HG02970 (cell line): Measurements from ENCODE around the gene DDX49.
A peak's percentile ranks its signal among the peaks of the same experiment; 100 is the strongest.
"Not testable (repeated sequence)": the region's sequence is repeated elsewhere in the genome, so short reads cannot be mapped to it uniquely, and the experiment has no call there.

Experiments
- ATAC-seq: cut with Tn5 transposase; IDR thresholded peaks from one replicate; pipeline ENCODE4 v1.9.1; 2021; ENCODE audit warnings: mild to moderate bottlenecking, moderate library complexity, moderate number of reproducible peaks; ENCODE audit not compliant: unreplicated experiment, low FRiP score

The DDX49 gene

DNA sequence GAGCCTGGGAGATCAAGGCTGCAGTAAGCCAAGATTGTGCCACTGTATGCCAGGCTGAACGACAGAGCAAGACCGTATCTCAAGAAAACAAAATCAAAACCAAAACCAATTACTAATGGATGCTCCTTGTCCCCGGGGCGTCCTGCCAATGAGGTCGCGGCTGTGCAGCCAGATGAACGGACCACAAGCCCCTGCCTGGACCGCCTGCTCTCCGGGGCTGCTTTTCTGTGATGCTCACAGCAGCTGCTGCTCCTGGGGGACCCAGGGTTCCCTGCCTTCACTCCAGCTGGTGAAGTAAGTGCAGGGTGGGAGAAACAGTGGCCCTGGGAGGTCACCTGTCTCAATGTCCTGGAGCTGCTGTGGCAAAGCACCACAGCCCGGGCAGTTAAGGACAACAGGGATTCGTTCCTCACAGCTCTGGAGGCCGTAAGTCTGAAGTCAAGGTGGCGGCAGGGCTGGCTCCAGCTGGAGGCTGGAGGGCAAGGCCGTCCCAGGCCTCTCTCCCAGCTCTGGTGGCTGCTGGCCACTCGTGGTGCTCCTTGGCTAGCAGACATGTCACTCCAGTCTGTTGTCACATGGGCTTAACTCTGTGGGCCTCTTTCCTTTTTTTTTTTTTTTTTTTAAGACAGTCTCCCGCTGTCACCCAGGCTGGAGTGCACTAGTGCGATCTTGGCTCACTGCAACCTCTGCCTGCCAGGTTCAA lies 10.4 kb upstream of the DDX49 start:
- ATAC-seq, result no peak

DNA sequence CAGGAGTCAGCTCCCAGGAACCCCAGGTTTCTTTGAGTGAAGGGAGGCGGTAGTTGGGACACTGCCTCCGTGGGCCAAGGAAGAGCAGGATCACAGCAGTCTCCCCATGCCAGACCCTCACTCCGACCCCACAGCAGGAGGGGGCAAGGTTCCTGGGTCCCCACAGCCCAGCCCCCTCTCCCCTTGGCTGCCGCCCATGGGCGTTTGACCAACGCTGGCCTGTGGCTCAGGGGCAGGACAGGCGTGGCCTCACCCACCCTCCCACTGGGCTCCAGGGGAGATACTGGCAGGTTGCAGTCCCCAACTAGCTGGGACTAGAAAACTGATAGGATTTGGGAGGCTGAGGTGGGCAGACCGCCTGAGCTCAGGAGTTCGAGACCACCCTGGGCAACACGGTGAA lies 9.5 kb upstream of the DDX49 start:
- no peak for ATAC-seq

DNA sequence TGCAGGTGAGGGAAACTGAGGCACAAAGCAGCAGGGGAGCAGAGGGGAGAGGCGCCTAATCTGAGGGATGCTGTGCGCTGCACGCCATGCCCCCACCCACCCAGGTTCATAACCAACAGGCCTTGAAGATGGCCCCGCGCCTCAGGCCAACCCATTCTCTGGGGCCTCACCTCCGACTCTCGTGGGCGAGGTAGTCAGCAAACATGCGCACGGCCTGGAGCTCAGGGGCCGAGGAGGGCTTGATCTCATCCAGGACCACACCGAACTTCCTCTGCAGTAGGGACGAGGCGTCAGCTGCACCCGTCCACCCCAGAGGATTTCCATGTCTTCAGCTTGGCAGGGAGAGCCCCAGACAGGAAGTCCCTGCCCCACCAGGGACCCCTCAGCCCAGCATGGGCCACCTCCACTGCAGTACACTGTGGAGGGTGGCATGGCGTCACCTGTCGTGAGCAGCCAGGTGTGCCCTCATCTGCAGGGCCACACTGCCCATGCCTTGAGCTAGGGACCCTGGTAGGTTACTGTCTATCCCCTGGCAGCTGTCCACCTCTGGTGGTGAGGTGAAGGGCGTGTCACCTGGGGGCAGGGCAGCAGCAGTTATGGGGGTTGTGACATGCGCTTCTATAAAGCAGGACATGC lies 8.6 kb upstream of the DDX49 start:
- no peak for ATAC-seq

DNA sequence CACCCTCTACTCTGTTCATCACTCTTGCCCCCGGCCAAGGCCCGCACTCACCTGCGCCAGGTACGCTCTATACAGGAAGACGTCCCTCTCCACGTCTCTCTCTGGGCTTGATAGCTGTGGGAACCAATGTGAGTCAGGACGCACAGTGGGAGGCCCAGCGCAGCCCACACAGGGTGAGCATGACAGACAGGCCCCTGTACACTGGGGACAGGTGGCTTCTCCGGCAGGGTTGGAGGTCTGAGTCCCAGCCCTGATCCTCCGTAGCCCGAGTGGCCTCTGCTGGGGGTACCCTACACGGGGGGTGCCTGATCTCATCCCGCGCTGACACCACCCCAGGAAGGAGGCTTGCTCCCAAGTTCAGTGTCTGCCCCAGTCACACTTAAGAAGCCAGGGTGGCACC lies 6.6 kb upstream of the DDX49 start:
- no peak for ATAC-seq

DNA sequence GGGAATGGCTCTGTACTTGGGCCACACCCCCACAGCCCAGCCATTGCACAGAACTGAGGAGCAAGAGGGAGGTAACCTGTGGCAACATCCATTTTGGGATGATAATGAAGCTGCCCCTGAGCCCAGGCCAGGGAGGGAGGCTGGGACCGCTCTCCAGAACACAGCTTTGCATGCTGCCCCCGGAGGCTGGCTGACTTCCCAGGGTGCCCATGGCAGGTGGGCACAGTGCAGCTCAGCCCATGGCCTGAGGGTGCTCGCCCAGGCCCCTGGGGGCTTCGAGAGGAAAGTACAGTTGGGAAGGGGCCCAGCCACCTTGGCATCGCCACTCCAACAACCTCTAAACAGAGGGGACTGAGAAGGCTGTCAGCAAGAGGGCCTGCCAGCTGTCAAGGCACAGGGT lies 6.0 kb upstream of the DDX49 start:
- ATAC-seq, result no peak

DNA sequence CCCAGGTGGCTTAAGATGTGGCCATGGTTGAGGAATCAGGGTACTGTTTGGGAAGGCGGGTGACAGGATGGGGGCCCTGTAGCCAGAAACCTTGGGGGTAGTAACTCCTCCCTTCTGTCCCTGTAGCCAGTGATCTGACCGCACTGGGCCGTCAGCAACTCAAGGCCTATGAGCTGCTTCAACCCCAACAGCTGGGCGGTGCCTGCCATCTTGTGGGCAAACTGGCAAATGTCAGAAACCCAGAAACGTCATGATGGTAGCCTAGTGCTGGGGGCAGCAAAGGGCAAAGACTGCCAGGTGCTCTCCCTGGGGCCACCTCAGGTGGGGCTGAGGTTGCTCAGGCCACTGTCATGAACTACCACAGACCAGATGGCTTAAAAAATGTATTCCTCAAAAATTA lies 3.9 kb upstream of the DDX49 start:
- ATAC-seq, result no peak

DNA sequence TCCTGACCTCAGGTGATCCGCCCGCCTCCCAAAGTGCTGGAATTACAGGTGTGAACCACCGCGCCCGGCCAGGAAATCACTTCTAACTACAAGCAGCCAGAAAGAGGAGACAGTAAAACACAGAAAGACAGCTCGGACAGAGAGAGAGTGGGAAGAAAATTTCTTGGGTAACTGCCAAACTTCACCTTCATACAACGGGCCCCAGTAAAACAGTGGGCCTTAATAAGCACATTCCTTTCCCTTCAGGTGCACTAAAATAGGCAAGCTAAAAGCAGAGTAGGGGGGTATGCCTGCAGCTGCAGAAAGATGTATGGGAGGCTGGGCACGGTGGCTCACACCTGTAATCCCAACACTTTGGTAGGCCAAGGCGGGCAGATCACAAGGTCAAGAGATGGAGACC lies 1.9 kb upstream of the DDX49 start:
- not testable (repeated sequence) for ATAC-seq

DNA sequence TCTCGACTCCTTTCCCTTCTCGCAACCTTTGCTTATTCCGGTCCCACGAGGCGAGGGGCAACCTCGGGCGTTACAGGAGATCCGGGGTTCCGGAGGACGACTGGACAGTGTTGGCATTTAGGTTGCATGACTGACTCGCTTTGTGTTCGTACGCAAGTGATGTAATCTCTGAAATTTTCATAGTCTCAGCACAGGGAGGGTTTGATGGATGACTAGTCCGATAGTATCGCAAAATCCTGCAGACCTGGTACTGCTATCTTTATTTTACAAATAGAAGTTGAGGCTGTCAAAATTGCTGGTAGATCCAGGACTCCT lies 342 bp downstream of the DDX49 start:
- peak; percentile 7 for ATAC-seq

DNA sequence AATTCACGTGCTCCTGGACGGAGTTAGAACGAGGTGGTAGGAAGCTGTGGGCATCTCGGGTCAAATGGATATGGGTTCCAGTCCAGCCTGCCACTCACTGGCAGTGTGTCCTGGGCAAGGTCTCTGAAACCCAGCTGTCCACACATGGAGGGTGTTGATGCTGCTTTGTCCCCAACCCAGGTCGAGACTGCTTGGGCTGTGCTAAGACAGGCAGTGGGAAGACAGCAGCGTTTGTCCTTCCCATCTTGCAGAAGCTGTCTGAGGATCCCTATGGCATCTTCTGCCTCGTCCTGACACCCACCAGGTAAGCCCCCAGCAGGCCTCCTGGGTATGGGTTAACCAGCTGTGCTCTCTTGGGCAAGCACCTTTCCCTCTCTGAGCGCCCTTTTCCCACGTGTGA lies 885 bp downstream of the DDX49 start:
- no peak for ATAC-seq

DNA sequence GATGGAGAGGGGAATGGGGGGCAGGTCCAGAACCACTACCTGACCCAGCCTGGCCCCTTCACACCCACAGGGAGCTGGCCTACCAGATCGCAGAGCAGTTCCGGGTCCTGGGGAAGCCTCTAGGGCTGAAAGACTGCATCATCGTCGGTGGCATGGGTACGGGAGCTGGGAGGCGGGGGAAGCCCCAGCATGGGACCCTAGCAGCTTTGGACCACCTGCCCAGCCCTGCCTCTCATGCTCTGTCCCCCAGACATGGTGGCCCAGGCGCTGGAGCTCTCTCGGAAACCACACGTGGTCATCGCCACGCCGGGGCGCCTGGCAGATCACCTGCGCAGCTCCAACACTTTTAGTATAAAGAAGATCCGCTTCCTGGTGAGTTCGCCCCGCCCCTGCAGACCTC lies 2.1 kb downstream of the DDX49 start:
- no peak for ATAC-seq

DNA sequence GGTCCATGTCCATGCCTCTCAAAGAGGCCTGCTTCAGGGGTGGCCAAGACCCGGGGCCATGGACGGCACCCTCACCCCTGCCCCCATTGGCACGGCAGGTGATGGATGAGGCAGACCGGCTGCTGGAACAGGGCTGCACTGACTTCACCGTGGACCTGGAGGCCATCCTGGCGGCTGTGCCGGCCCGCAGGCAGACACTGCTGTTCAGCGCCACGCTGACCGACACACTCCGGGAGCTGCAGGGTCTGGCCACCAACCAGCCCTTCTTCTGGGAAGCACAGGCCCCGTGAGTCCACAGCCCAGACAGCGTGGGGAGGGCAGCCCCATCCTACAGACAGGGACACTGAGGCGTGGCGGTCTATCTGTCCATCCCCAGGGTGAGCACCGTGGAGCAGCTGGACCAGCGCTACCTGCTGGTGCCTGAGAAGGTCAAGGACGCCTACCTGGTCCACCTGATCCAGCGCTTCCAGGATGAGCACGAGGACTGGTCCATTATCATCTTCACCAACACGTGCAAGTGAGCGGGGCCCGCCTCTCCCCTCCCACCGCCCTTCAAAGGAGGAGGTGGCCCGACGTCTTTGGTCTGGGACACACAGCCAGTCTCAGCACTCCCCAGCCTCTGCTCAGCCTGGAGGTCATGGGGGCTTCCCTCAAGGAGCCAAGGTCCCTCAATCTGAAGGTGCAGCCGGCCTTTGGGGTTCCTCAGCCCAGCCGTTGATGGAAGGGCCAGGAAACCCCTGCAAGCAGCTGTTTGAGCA lies 2.9 kb downstream of the DDX49 start:
- ATAC-seq, result no peak

DNA sequence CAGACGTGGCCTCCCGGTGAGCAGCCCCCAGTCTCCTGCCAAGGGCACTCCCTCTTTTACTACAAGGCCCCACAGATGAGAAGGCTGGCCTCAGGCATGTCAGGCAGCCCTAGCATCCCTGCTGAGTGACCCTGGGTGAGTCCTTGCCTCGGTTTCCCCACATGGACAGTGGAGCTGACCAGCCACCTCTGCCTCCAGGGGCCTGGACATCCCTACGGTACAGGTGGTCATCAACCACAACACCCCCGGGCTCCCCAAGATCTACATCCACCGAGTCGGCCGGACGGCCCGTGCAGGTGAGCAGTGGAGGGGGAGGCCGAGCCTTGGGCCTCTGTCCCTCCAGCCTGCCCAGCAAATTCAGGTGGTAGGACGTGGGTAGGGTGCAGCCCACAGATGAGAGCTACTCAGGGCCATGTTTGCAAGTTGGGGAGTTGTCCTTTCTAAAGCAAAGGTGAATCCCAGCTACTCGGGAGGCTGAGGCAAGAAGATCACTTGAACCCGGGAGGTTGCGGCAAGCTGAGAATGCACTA lies 5.2 kb downstream of the DDX49 start:
- no peak for ATAC-seq

DNA sequence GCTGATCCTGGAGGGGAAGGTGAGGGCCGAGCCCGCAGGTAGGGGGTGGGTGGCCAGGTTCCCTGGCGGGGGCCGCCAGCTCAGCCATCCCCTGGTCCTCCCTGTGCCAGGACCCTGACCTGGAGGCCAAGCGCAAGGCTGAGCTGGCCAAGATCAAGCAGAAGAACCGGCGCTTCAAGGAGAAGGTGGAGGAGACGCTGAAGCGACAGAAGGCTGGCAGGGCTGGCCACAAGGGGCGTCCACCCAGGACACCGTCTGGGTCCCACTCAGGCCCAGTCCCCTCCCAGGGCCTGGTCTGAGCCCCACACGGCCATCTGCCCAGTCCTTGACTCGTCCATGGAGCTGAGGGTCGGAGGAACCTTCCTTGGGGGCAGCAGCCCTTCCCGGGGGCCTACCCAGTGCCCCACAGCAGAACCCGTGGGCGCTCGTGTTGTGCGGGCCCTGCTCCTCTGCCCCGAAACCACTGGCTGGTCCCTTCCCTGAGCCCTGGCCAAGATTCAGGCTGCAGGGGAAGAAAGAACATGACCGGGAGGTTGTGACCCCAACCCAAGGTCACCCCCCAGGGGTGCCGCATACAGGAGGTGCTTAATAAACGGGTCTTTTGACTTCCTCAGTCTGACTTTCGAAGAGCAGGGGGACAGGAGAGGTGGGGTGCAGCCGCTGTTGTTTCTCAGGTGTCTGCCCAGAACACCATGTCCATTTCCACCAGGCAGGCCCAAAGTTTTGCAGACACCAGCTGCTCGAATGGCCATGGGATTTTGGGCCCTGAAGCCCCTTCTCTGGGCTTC lies 8.7 kb downstream of the DDX49 start:
- ATAC-seq, result no peak

DNA sequence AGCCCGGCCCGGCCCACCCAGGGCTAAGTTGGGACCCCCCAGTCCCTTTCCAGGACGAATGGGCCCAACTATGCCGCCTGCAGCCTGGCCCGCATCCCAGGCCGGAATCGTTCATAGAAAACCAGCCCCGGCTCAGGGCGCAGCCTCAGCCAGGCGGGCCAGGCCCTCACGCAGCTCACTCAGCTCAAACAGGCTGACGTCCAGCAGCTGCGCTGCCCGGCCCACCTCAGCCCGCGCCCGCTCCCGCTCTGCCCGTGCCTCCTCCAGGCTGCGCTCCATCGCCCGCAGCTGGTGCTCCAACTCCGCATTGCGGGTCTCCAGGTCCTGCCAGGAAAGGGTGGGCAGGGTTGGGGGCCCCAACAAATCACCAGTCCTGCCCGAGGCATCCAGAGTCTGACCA lies 9.8 kb downstream of the DDX49 start:
- ATAC-seq, result no peak

DNA sequence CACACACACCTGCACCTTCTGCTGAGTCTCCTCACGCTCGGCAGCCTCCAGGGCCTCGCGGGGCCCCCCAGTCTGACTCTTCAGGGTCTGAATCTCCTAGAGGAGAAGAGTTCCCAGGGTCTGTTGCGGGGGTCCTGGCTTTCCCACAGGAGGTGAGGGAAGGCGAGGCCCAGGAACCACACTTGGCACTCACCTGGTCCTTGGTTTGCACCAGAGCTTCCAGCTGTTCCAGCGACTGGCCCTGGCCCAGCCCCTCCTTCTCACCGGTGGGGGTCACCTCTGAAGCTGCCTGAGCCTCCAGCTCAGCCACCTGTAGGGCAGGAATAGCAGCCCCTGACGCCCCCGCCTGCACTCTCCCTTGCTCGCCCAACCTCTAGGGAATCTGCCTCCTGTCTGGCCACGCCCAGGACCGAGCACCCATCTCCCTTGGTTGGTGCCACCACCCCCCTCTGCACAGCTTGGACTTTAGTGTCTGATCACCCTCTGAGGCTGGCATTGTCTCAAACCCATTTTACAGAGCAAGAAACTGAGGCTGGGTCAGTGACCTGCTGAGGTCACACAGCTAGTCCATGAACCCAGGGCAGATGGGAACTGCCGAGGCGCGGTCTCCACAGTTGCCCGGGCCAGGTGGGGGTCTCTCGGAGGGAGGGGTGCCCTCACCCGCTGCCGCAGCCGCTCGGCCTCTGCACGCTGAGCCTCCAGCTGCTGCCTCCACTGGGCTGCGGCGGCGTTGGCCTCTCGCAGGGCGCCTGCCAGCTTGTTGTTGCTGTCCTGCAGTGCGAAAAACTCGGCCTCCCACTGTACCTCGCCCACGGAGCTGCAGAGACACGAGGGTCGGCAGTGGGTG lies 12.0 kb downstream of the DDX49 start:
- no peak for ATAC-seq

DNA sequence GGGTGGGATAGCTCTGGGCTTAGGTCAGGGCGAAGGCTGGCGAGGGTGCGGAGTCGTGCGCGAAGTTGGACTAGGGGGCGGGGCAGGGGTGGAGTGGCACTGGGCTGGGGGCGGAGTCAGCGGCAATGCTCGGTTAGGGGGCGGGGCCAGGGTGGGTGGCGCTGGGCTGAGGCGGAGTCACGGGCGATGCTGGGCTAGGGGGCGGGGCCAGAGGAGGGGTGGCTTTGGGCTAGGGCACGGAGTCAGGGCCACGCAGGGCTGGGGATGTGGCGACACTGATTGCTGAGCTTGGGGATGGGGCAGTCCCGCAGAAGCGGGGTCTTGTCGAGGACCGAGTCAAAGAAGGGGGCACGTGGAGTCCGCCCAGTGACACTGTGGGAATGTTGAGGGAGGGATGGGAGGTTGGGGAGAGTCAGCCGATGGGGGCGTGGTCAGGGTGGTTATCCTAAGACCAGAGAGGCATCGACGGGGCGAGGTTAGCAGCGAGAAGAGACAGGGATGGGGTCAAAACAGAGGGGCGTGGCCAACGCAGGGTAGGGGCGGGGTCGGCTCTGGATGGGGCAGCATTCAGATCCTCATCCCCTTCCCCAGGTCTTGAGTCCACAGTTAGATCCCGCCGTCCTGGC lies 12.8 kb downstream of the DDX49 start:
- no peak for ATAC-seq

DNA sequence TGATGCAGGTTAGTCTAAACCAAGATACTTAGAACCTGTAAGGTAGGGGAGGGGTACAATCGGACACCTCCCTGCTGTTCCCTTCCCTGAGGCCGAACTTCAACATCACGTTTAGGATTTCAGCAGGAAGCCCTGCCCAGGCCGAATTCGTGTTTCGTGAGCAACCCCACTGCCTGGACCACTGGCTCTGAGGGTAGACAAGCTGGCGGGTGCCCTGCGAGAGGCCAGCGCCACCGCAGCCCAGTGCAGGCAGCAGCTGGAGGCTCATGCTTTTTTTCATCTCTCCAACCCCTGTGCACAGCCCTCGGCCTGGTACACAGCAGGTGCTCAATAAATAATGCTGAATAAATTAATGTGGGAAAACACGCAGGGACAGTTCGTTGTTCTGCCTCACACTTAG lies 13.8 kb downstream of the DDX49 start:
- ATAC-seq, result no peak

DNA sequence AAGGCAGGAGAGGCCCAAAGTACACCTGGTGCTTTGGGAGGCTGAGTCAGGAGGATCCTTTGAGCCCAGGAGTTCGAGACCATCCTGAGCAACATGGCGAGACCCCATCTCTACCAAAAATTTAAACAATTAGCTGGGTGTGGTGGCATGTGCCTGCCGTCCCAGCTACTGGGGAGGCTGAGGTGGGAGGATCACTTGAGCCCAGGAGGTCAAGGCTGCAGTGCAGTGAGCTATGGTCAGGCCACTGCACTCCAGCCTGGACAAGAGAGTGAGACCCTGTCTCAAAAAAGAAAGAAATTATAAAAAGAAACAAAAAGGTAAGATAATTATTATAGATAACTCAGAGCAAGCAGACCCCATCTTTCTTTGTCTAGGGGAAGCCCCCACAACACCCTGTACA lies 19.6 kb downstream of the DDX49 start:
- ATAC-seq, result no peak

DNA sequence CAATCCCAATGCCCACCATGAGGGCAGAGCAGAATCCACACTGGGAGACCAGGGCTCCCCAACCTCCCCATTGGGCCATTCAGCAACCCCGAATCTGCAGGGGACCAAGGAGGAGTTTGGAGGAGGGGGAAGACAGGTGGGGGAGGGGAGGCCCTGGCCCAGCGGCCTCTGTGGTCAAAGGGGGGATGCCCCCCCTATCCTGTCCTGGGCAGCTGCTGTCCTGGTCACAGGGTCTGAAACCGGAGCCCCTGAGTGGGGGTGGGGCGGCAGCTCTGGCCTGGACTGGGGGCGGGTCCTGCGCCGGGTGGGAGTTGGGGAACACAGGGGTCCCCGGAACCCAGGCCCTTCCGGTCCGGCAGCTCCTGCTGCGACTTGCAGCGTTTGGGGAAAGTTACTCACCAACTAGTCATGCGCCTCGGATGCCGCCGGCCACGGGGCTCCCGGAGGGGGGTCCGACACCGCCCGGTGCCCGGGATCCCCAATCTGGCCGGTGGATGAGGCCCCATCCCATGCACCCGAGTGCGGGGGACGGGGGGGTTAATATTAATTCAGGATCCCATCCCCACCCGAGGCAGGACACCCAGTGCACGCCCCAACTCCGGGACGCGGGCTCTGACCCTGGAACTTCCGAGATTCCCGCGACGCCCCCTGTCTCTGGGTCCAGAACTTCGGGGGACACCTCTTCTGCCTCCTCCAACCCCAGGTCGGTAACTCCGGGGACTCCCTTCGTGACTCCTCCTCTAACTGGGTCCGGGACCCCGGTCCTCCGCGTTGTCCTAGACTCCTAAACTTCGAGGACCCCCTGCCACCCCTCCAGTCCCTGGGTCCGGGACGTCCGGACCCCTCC lies 20.6 kb downstream of the DDX49 start:
- no peak for ATAC-seq
